SK-N-SH (cell line): ENCODE data around the gene TMEM120B.

ENCODE experiments used
- EP300 ChIP-seq, 2 experiments: IDR thresholded peaks; 2 replicates each; pipeline versions ENCODE4 v1.4.0 to v1.6.1; 2012; ENCODE audit warnings: borderline replicate concordance in 1 of 2, low read depth in 1 of 2, low read length in 1 of 2
- EZH2phosphoT487 ChIP-seq: fragments of 200-600 bp; sonication (generic); IDR thresholded peaks from 2 replicates; pipeline ENCODE4 v1.6.1; 2017; ENCODE audit warnings: low read depth, mixed run types, mild to moderate bottlenecking, antibody characterized with exemption, moderate library complexity, borderline replicate concordance
- GABPA ChIP-seq: IDR thresholded peaks from 2 replicates; pipeline ENCODE4 v1.4.0; 2012; ENCODE audit warnings: low read depth, mild to moderate bottlenecking
- NRF1 ChIP-seq: IDR thresholded peaks from 2 replicates; pipeline ENCODE4 v1.6.1; 2012; ENCODE audit warnings: low read depth, mild to moderate bottlenecking, low read length
- POLR2AphosphoS5 ChIP-seq: IDR thresholded peaks from 2 replicates; pipeline ENCODE4 v1.6.1; 2012; ENCODE audit warnings: low read depth, low read length
- RAD21 ChIP-seq: IDR thresholded peaks from 2 replicates; pipeline ENCODE4 v1.6.1; 2012; ENCODE audit warnings: mild to moderate bottlenecking, low read length
- RXRA ChIP-seq: IDR thresholded peaks from 2 replicates; pipeline ENCODE4 v1.4.0; 2012; ENCODE audit warnings: low read depth, mild to moderate bottlenecking, borderline replicate concordance
- SIN3A ChIP-seq: IDR thresholded peaks from 2 replicates; pipeline ENCODE4 v1.6.1; 2012; ENCODE audit warnings: low read depth, mild to moderate bottlenecking, low read length, moderate library complexity, borderline replicate concordance
- YY1 ChIP-seq: IDR thresholded peaks from 2 replicates; pipeline ENCODE4 v1.4.0; 2012; ENCODE audit warnings: low read depth, mild to moderate bottlenecking
- TF ChIP-seq, protein P1 (sequence below): IDR thresholded peaks from 2 replicates; pipeline ENCODE4 v1.6.1; 2012; ENCODE audit warnings: mild to moderate bottlenecking, low read depth, low read length, moderate library complexity
- TF ChIP-seq, protein P2 (sequence below): IDR thresholded peaks from 2 replicates; pipeline ENCODE4; 2012
- TF ChIP-seq, protein P3 (sequence below): fragments of 200-600 bp; sonication (generic); IDR thresholded peaks from 2 replicates; pipeline ENCODE4 v1.6.1; 2017; ENCODE audit warnings: antibody characterized with exemption, mild to moderate bottlenecking, moderate library complexity
- TF ChIP-seq, protein P4 (sequence below): IDR thresholded peaks from 2 replicates; pipeline ENCODE4 v1.4.0; 2012; ENCODE audit warnings: low read depth, borderline replicate concordance
- TF ChIP-seq, protein P5 (sequence below): IDR thresholded peaks from 2 replicates; pipeline ENCODE4 v1.4.0; 2012; ENCODE audit warnings: low read depth

DNA sequence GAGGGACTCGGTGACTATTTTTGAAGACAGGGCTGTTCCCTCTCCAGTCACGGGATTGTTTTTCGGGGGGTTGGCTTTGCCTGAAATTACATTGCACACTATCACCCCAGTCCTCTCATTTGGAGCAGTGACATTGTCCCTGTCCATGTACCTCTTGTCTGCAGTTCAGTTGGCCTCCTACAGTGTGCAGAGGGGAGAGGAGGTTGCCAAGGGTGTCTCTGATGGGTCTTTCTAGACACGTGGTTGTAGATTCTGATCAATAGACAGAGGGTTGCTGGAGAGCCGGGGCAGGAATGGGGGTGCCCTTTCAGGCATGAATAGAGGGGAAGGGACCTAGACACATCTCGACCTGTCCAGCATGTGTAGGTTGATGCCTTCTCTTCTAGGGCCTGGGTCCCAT lies 1.2 kb downstream of the TMEM120B start:
- no peak for TF ChIP-seq NRF1
- TF ChIP-seq, protein P1, sequence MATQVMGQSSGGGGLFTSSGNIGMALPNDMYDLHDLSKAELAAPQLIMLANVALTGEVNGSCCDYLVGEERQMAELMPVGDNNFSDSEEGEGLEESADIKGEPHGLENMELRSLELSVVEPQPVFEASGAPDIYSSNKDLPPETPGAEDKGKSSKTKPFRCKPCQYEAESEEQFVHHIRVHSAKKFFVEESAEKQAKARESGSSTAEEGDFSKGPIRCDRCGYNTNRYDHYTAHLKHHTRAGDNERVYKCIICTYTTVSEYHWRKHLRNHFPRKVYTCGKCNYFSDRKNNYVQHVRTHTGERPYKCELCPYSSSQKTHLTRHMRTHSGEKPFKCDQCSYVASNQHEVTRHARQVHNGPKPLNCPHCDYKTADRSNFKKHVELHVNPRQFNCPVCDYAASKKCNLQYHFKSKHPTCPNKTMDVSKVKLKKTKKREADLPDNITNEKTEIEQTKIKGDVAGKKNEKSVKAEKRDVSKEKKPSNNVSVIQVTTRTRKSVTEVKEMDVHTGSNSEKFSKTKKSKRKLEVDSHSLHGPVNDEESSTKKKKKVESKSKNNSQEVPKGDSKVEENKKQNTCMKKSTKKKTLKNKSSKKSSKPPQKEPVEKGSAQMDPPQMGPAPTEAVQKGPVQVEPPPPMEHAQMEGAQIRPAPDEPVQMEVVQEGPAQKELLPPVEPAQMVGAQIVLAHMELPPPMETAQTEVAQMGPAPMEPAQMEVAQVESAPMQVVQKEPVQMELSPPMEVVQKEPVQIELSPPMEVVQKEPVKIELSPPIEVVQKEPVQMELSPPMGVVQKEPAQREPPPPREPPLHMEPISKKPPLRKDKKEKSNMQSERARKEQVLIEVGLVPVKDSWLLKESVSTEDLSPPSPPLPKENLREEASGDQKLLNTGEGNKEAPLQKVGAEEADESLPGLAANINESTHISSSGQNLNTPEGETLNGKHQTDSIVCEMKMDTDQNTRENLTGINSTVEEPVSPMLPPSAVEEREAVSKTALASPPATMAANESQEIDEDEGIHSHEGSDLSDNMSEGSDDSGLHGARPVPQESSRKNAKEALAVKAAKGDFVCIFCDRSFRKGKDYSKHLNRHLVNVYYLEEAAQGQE: no peak
- TF ChIP-seq, protein P2, sequence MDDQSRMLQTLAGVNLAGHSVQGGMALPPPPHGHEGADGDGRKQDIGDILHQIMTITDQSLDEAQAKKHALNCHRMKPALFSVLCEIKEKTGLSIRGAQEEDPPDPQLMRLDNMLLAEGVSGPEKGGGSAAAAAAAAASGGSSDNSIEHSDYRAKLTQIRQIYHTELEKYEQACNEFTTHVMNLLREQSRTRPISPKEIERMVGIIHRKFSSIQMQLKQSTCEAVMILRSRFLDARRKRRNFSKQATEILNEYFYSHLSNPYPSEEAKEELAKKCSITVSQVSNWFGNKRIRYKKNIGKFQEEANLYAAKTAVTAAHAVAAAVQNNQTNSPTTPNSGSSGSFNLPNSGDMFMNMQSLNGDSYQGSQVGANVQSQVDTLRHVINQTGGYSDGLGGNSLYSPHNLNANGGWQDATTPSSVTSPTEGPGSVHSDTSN: no peak
- TF ChIP-seq, protein P3, sequence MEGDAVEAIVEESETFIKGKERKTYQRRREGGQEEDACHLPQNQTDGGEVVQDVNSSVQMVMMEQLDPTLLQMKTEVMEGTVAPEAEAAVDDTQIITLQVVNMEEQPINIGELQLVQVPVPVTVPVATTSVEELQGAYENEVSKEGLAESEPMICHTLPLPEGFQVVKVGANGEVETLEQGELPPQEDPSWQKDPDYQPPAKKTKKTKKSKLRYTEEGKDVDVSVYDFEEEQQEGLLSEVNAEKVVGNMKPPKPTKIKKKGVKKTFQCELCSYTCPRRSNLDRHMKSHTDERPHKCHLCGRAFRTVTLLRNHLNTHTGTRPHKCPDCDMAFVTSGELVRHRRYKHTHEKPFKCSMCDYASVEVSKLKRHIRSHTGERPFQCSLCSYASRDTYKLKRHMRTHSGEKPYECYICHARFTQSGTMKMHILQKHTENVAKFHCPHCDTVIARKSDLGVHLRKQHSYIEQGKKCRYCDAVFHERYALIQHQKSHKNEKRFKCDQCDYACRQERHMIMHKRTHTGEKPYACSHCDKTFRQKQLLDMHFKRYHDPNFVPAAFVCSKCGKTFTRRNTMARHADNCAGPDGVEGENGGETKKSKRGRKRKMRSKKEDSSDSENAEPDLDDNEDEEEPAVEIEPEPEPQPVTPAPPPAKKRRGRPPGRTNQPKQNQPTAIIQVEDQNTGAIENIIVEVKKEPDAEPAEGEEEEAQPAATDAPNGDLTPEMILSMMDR: no peak
- TF ChIP-seq YY1: no peak
- TF ChIP-seq EP300 (IDR thresholded peaks at IDR 0.05; ENCODE audit: borderline replicate concordance in 1 of 2, low read depth in 1 of 2, low read length in 1 of 2): no peak
- TF ChIP-seq SIN3A: no peak
- no peak for TF ChIP-seq POLR2AphosphoS5
- no peak for TF ChIP-seq EZH2phosphoT487
- TF ChIP-seq RXRA: no peak
- no peak for TF ChIP-seq RAD21
- TF ChIP-seq, protein P4, sequence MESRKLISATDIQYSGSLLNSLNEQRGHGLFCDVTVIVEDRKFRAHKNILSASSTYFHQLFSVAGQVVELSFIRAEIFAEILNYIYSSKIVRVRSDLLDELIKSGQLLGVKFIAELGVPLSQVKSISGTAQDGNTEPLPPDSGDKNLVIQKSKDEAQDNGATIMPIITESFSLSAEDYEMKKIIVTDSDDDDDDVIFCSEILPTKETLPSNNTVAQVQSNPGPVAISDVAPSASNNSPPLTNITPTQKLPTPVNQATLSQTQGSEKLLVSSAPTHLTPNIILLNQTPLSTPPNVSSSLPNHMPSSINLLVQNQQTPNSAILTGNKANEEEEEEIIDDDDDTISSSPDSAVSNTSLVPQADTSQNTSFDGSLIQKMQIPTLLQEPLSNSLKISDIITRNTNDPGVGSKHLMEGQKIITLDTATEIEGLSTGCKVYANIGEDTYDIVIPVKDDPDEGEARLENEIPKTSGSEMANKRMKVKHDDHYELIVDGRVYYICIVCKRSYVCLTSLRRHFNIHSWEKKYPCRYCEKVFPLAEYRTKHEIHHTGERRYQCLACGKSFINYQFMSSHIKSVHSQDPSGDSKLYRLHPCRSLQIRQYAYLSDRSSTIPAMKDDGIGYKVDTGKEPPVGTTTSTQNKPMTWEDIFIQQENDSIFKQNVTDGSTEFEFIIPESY: no peak
- TF ChIP-seq GABPA: no peak
- TF ChIP-seq, protein P5, sequence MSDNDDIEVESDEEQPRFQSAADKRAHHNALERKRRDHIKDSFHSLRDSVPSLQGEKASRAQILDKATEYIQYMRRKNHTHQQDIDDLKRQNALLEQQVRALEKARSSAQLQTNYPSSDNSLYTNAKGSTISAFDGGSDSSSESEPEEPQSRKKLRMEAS: no peak
